NCI-H2196 treated with DMSO at 0.1 percent for 48 hours (cell line): Measurements from ENCODE around the gene CDC42SE2.
A peak's percentile ranks its signal among the peaks of the same experiment; 100 is the strongest.
"Not testable (repeated sequence)": the region's sequence is repeated elsewhere in the genome, so short reads cannot be mapped to it uniquely, and the experiment has no call there.

Experiments used
- DNase-seq: peaks from one replicate; lab custom pipeline; 2025; ENCODE audit not compliant: unreplicated experiment; lab: John Stamatoyannopoulos, UW

Gene CDC42SE2

GRCh38 chr5:131389096-131389868, 125.4 kb downstream of the CDC42SE2 start:
- no peak for DNase-seq

- no peak for DNase-seq
Measured at GRCh38 chr5:131389869-131390265, 126.0 kb downstream of the CDC42SE2 start.

- DNase-seq = no peak
Measured at GRCh38 chr5:131392466-131393095, 128.7 kb downstream of the CDC42SE2 start.

GRCh38 chr5:131393498-131393968, 129.7 kb downstream of the CDC42SE2 start:
- no peak for DNase-seq

- DNase-seq = no peak
Measured at GRCh38 chr5:131394128-131394527, 130.3 kb downstream of the CDC42SE2 start.

- no peak for DNase-seq
Measured at GRCh38 chr5:131396015-131396414, 132.2 kb downstream of the CDC42SE2 start.

- DNase-seq = no peak
Measured at GRCh38 chr5:131396630-131397273, 132.9 kb downstream of the CDC42SE2 start.

GRCh38 chr5:131399007-131399406, 135.2 kb downstream of the CDC42SE2 start:
- not testable (repeated sequence) for DNase-seq

- no peak for DNase-seq
Measured at GRCh38 chr5:131400585-131400984, 136.7 kb downstream of the CDC42SE2 start.

- DNase-seq = no peak
Measured at GRCh38 chr5:131405674-131406073, 141.8 kb downstream of the CDC42SE2 start.

GRCh38 chr5:131406076-131406475, 142.2 kb downstream of the CDC42SE2 start:
- DNase-seq = no peak

GRCh38 chr5:131406975-131407638, 143.3 kb downstream of the CDC42SE2 start:
- DNase-seq = no peak

GRCh38 chr5:131413605-131414559, 150.0 kb downstream of the CDC42SE2 start:
- DNase-seq = no peak

- no peak for DNase-seq
Measured at GRCh38 chr5:131416729-131417128, 152.9 kb downstream of the CDC42SE2 start.

GRCh38 chr5:131417240-131417869, 153.5 kb downstream of the CDC42SE2 start:
- DNase-seq = peak; percentile 53

GRCh38 chr5:131418846-131419245, 155.0 kb downstream of the CDC42SE2 start:
- DNase-seq = no peak

GRCh38 chr5:131419877-131420276, 156.0 kb downstream of the CDC42SE2 start:
- DNase-seq = no peak

- DNase-seq = no peak
Measured at GRCh38 chr5:131423056-131423455, 159.2 kb downstream of the CDC42SE2 start.

- DNase-seq = no peak
Measured at GRCh38 chr5:131426011-131426410, 162.2 kb downstream of the CDC42SE2 start.

- DNase-seq = no peak
Measured at GRCh38 chr5:131430794-131431193, 166.9 kb downstream of the CDC42SE2 start.
